ENCODE measurements around the gene GID8.

Gene GID8

GRCh38 chr20:62898970-62899632, 38.8 kb upstream of the GID8 start:
- FAIRE-seq (no peak), DNase-seq (ENCODE audit: insufficient read length, low spot score) (no peak)
- TF ChIP-seq POLR2A (IDR thresholded peaks at IDR 0.05; ENCODE audit: low read depth, low read length) = no peak

DNA sequence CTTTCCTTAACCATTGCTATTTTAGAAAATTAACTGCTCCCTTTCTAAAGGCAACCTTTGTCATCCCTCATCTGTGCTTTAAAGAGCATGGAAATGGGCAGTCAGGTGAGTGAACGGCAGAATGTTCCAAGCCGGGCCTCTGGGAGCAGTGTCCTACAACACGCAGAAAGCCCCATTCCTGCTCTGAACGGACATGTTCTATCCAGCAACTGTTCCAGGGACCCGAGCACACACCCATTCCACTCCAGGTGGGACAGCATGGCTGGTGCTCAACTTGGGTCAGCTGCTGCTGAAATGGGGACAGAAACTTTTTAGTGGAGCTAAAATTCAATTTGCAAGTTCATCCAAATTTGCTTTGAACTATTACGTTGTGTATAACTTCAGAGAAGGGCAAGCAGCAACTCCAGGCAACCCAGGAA, 38.3 kb upstream of the GID8 start:
- DNase-seq (ENCODE audit: insufficient read length, low spot score) (no peak), FAIRE-seq (no peak)
- TF ChIP-seq POLR2A (IDR thresholded peaks at IDR 0.05; ENCODE audit: low read depth, low read length) = no peak

DNA sequence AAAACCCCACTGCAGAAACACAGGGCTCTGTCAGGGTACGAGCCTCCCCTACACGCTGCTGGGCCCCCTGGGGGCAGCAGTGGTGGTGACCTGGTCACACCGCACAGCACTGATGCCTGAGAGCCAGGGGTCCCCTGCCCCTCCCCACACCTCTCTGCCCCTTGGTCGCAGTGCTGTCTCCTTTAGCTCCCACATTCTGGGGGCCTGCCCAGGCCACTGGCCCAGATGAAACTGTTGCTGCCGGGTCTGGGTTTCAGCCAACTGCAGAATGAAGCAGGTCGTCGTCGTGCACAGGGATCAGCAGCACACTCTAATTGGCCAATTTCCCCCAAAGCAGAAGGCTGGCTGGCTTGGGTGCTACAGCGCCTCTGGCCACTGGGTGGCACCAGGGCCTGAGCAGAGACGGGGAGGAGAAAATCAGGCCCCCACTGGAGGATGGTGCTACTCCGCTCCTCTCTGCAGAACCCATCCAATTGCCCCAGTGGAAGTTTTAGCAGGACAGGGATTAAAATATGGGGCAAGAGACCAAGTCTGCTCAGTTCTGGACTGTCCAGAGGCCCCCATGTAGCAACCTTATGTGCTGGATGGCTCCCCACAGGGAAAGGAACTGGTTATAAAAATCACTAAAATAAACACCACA, 37.8 kb upstream of the GID8 start:
- FAIRE-seq (no peak), DNase-seq (ENCODE audit: insufficient read length, low spot score) (peak; percentile 80)

DNA sequence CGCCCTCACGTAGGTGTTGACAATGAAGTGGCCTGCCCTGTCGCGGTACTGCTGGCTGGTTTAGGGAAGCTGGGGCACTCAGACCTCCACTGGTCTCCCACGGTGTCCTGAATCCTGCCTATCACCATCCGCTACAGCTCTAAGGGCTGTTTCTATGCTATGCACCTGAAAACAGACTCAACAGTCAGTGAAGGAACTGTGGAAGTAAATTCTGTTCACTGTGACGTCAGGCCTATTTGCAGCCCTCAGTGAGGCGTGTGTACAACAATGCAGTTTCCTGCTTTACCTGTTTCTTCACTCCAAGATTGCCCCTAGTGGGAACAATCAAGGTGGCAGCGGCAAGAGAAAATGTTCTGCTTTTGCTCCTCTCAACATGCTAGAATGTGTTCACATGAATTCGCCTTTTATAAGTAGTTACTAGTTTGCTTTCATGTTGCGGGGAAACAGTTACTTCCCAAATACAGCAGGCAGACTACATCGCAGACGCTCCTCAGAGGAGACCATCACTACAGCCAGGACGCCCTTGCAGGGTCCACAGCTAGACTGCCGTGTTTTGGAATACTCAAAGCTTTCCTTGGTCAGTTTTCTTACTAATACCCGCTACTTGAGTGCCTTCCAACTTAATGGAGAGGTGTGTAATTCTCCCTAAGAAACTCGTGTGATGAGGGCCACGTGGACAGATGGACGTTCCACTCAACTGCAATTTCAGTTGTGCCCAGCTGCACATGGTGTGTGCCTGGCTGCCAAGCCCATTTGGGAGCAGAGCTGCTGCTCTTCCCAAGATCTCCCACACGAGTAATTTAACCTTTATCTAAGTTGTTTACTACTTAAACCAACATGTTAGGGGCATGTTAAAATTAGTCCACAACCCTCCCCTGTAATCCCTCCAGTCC, 37.0 kb upstream of the GID8 start:
- no peak for TF ChIP-seq POLR2A (IDR thresholded peaks at IDR 0.05; ENCODE audit: low read depth, low read length)
- DNase-seq (ENCODE audit: insufficient read length, low spot score) (no peak), FAIRE-seq (no peak)

More for the DNA sequence above, 37.8 kb upstream of the GID8 start:
- TF ChIP-seq POLR2A (IDR thresholded peaks at IDR 0.05; ENCODE audit: low read depth, low read length) = no peak

- DNase-seq (ENCODE audit: insufficient read length, low spot score) (no peak), FAIRE-seq (no peak)
- no peak for TF ChIP-seq POLR2A (IDR thresholded peaks at IDR 0.05; ENCODE audit: low read depth, low read length)
Measured at GRCh38 chr20:62901891-62902290, 36.1 kb upstream of the GID8 start.

- DNase-seq (ENCODE audit: insufficient read length, low spot score) (peak; percentile 69), FAIRE-seq (no peak)
- TF ChIP-seq POLR2A (IDR thresholded peaks at IDR 0.05; ENCODE audit: low read depth, low read length) = no peak
Measured at GRCh38 chr20:62902926-62903615, 34.9 kb upstream of the GID8 start.

GRCh38 chr20:62905536-62906117, 32.3 kb upstream of the GID8 start:
- FAIRE-seq = no peak

GRCh38 chr20:62906209-62906608, 31.7 kb upstream of the GID8 start:
- TF ChIP-seq POLR2A (IDR thresholded peaks at IDR 0.05; ENCODE audit: low read depth, low read length) = no peak
- FAIRE-seq = no peak

More at GRCh38 chr20:62905536-62906117, 32.3 kb upstream of the GID8 start:
- TF ChIP-seq POLR2A (IDR thresholded peaks at IDR 0.05; ENCODE audit: low read depth, low read length) = no peak
- DNase-seq (ENCODE audit: insufficient read length, low spot score) = no peak

DNA sequence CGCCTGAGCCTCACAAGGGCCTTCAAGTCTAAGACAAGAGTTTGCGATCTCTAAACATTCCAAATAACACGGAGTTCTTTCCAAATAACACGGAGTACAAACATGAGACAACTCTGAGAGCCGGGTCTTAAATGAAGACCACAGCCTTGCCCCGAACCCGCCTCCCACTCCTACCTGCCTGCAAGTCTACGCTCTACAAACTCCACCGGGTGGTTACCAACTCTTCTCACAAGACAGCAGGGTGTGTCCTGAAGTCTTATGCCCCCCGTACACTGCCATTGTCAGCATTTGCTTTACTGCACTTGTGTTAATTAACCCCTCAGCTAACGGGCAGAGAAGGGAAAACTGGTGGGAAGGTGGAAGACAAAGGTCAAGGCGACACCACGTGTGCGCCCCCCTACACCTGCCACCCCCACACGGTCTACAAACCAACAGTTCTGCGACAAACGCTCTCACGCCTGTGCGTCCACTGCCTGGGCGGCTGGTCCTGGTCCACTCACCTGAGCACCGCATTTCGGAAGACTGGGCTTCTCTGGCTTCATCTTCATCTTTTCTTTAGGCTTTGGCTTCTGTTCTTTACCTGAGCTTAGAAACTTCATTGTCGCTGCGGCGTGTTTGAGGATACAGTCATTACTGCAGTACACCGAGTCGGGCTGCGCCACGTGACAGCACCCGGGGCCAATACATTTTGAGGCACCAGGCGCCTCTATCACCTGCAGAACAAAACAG, 31.1 kb upstream of the GID8 start:
- no peak for FAIRE-seq
- no peak for DNase-seq (ENCODE audit: insufficient read length, low spot score)
- no peak for TF ChIP-seq POLR2A (IDR thresholded peaks at IDR 0.05; ENCODE audit: low read depth, low read length)

More at GRCh38 chr20:62906209-62906608, 31.7 kb upstream of the GID8 start:
- DNase-seq (ENCODE audit: insufficient read length, low spot score) = no peak

DNA sequence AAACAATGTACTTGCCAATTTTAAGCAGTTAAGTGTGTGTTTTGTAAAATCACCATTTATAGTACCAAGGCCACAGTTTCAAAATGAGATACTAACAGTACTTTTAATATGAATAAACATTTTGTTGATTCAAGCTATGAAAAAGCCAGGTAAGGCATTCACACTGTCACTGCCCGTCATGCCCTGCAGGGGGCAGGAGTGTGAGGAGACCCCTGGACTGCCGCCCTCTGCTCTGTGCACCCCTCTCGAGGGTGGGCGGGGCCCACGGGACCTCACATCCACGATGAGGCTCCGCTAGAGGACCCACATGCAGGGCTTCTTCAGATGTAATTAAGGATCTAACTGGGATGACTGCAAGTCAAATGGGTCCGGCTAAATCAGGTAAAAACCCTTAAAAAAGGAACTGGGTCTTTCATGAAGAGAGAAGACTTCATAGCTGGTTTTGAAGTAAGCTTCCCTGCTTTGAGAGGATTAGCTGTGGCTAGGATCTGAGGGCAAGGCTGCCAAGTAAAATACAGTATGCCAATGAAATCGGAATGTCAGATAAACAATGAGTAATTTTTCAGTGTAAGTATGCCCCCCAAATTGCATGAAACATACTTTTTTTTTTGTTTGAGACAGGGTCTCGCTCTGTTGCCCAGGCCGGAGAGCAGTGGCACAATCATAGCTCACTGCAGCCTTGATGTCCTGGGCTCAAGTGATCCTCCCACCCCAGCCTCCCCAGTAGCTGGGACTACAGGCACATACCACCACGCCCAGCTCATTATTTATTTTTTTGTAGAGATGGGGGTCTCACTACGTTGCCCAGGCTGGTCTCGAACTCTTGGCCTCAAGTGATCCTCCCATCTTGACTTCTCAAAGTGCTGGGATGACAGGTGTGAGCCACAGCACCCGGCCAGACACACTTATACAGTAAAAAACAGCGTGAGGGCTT, 30.3 kb upstream of the GID8 start:
- FAIRE-seq = no peak
- no peak for DNase-seq (ENCODE audit: insufficient read length, low spot score)
- TF ChIP-seq POLR2A (IDR thresholded peaks at IDR 0.05; ENCODE audit: low read depth, low read length) = no peak

DNA sequence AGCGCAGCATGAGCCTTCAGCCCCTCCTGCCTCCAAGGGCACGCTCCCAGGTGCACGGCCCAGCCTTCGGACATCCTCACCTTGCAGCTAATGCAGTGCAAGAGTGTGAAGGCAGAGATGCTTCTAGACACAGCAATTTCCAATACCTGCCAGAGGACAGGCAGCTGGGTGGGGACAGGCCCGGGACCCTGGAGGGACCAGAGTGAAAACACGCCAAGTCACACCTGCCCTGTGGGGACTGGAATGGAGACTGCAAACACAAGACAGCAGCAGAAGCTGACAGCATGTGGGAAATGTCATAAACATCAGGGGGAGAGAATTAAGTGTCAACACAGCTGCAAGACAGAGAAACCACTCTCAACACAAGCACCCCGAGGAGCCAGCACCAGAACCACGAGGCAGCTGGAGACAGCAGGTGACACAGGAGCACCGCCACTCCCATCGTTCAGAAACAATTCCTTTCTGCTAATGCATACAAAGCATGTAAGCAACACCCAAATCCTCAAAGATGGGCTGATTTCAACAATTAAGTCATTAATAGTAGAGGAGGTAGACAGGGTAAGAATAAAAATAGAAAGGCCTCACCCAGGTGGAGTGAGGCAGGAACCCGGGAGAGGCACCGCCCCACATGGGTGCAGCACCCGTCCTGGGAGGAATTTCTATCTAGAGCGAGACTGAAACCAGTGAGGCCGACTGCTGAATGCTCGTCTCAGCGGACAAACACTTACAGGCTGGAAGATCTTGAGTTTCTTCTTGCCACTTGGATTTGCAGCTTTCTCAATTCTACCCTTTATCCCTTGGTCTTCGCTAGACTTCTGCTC, 28.8 kb upstream of the GID8 start:
- DNase-seq (ENCODE audit: insufficient read length, low spot score) (no peak), FAIRE-seq (no peak)
- TF ChIP-seq POLR2A (IDR thresholded peaks at IDR 0.05; ENCODE audit: low read depth, low read length) = no peak

All from H54 (cell line).